ENCODE measurements around the gene CPPED1.
"Not testable (repeated sequence)": the region's sequence is repeated elsewhere in the genome, so short reads cannot be mapped to it uniquely, and the experiment has no call there.

The CPPED1 gene

DNA sequence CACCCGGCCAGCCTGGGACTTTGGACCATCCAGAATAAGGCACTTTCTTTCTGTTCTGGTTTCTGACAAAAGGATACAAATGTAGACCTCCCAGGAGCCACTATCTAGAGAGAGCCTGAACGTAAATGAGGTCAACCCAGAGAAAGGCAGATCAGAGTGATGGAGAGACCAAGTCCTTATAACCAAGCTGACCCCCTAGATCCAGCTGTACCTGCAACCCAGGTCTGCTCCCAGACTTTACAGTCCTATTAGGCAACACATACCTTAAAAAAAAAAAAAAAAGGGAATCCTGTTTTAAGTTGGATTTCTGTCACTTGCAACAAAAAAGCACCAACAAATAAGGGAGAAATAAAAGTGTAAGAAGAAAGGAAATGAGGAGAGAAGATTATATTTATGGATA lies 23.2 kb downstream of the CPPED1 start:
- no peak for DNase-seq
- intact Hi-C loops (cut with DNase I), result no loop called here

- intact Hi-C loops (cut with DNase I), result no loop called here
- DNase-seq, result no peak
These were observed 25.0 kb downstream of the CPPED1 start for GRCh38 chr16:12778726-12779125.

DNA sequence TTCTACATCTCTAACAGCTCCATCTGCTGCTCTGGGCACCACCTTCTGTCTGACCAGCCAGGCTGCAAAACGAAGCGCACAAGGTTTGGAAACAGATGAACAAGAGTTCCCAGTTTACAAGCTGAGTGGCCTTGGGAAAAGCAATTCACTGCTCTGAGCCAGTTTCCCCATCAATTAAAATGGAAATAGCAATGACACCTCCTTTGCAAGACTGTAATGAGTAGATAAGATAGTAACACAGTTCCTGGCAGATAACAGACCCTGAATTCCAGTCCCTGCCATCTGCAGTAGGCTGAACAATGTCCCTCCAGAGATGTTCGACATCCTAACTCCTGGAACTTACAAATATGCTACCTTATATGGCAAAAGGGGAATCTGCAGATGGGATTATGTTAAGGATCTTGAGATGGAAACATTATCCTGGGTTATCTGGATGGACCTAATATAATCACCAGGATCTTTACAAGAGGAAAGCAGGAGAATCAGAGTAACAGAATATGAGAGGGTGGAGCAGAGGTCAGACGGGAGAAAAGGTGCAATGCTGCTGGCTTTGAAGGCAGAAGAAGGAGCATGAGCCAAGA lies 27.9 kb downstream of the CPPED1 start:
- no peak for DNase-seq

DNA sequence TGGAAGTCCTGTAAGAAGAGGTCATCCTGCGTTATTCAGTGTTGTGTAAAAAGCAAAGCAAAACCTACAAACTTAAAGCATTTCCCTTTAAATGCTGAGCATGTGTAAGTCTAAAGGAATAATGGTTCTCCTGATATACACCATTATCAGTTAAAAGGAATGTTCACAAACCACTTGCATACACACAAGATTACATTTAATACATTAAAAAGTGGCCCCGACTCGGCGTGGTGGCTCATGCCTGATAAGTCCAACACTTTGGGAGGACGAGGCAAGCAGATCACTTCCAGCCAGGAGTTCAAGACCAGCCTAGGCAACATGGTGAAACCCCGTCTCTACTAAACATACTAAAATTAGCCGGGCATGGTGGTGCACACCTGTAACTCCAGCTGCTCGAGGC lies 30.5 kb downstream of the CPPED1 start:
- no peak for DNase-seq
- intact Hi-C loops (cut with DNase I), result no loop called here

More for the DNA sequence above, 27.9 kb downstream of the CPPED1 start:
- intact Hi-C loops (cut with DNase I), result no loop called here

DNA sequence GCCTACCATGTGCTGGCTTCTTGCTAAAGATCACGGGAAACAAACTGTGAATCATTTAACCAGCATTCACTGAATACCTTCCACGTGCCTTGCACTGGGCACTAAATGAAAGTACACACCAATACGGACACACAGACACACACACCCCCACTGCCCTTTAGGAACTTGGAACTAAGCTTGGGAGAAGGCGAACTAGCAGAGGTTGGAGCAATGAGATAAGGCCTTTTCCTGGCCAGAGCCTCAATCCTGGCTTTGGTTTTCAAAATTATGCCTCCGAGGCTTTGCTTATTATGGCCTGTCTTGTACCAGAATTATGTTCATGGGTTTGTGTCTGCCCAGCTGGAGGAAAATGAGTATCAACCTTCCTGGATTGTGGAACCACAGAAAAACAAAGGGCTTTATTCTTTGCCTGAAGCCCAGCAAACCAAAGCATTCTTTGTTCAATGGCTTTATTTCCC lies 32.3 kb downstream of the CPPED1 start:
- DNase-seq, result peak in 11 of 42 donors; percentile 23 to 70 (median 37)
- intact Hi-C loops (cut with DNase I), result no loop called here

DNA sequence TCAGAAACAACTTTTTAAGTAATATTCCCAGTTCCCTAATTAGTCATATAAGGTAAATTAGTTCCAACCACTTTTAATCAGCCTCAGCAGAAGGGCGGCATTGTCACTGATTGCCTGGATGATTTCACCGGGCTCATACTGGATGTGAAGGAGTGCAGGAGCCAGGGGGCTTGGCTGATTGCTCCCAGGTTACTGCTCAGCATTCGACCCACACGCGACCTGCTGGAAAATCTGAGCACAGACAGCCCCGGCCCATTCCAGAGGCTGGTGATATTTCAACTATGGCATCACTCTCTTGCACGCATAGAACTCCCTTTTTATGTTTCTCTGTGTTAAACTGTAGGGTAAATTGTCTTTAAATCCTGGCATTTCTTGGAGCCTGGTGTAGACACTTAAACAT lies 34.2 kb downstream of the CPPED1 start:
- peak in 2 of 42 donors; percentile 24 to 37 for DNase-seq

DNA sequence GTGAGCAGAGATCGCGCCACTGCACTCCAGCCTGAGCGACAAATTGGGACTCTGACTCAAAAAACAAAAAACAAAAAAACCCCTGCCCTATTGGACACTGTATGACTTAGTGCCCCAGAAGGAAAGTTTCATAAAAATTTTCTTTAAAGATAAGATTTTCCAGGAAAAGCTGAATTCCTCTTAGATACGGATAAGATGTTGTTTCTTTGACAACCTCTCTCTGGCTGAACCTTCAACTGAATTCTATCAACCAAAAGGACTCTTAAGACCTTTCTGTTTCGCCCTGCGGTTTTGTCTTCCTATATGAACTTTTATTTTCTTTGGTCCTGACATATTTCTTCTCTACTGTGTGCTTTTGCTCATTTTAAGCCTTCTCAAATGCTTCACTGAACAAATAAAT lies 35.8 kb downstream of the CPPED1 start:
- DNase-seq, result no peak
- intact Hi-C loops (cut with DNase I), result no loop called here

More for the DNA sequence above, 34.2 kb downstream of the CPPED1 start:
- intact Hi-C loops (cut with DNase I), result no loop called here

GRCh38 chr16:12766853-12767252 lies 36.8 kb downstream of the CPPED1 start:
- no peak for DNase-seq
- intact Hi-C loops (cut with DNase I), result no loop called here

GRCh38 chr16:12766208-12766607 lies 37.5 kb downstream of the CPPED1 start:
- intact Hi-C loops (cut with DNase I); DNase-seq: not testable (repeated sequence)

GRCh38 chr16:12764813-12765488 lies 38.7 kb downstream of the CPPED1 start:
- no peak for DNase-seq
- intact Hi-C loops (cut with DNase I), result no loop called here

DNA sequence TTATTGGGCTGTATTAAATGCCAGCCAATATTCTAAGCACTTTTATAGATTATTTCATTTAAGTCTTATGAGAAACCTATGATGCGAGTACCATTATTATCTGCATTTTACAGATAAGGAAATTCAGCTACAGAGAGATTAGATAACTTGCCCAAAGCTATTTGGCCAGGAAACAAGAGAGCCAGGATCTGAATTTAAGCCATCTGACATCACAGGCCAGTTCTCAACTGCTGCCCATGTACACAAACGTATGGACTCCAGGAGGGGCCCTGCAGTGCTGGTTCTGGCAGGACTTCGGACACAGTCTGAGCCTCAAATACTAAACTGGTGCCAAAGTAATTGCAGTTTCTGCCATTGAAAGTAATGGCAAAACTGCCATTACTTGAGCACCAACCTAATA lies 40.2 kb downstream of the CPPED1 start:
- intact Hi-C loops (cut with DNase I), result no loop called here
- DNase-seq, result no peak

GRCh38 chr16:12760819-12761611 lies 42.7 kb downstream of the CPPED1 start:
- intact Hi-C loops (cut with DNase I), result no loop called here
- DNase-seq, result no peak

DNA sequence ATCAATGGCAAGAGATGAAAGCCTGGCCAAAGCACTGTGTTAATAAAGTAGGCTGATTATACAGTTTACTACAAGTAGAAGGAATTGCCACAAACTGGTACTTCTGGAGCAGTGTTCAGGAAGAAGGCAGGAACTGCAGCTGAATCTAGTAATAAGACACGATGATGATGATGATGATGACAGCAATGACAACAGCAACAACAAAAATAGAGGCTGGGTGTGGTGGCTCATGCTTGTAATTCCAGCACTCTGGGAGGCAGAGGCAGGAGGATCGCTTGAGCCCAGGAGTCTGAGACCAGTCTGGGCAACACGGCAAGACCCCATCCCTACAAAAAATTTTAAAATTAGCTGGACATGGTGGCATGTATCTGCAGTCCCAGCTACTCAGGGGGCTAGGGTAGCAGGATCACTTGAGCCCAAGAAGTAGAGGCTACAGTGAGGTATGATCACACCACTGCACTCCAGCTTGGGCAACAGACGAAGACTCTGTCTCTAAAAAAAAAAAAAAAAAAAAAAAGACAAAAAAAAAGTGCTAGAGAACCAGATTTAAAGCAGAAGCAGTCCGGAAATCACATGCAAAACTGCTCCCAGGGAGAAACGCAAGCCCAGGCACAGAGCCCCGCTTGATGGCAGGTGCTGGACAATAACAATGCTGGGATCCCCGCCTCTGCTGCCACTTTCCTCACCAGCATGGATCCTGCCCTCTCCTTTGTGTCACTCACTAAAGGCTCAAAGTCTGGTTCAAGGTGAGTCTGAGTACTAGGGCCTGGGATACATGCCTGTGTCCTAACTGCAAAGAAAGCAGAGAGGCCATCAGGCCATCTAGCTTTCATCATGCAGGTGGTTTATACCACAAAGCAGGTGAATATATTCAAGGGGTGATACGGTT lies 44.8 kb downstream of the CPPED1 start:
- intact Hi-C loops (cut with DNase I), result no loop called here

DNA sequence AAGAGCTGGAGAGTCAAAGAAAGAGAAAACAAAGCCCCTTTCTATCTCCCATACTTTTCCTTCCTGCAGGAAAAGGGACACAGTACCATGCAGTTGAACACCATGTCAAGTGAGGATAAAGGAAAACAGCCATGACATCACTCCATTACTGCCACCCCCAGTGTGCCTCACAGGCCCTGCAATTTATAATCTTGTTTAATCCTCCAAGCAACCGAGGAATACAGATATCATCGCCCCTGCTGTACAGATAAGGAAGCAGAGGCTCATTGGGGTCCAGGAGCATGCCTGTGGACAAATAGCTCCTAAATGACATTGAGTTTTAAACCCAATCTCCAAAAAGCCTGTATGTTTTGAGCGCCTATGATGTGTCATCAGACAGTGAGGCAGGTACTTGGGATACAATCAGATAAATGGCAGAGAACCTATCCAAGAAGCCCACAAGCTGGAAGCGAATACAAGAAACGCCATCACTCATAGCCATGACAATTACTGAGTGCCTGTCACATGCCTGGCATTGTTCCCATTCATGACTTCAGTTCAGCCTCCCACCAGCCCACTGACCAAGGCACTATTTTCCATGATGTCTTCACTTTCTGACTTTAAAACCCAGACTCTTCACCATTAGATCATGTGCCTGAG lies 45.5 kb downstream of the CPPED1 start:
- peak in 13 of 42 donors; percentile 6 to 77 (median 33) for DNase-seq
- intact Hi-C loops (cut with DNase I), result no loop called here

More for the DNA sequence above, 44.8 kb downstream of the CPPED1 start:
- DNase-seq, result peak in 5 of 42 donors; percentile 10 to 62 (median 40)

DNA sequence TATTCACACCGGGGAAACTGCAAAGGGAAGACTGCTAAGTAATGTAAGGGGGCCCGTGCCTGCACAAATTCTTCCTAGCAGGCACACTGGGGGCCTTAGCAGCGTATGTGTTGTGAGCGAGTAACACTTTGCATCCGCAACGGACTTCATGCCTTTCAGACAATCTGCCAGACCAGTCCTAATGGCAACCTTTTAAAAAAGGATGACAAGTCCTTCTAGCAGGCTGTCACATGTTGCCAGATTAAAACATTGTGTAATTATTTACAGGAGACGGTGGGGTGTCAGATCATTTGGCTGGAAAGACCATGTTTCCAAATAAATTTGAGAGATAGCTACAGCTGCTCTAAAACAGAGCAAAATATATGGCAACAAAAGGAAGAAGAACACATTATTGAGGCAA lies 46.1 kb downstream of the CPPED1 start:
- intact Hi-C loops (cut with DNase I), result no loop called here
- no peak for DNase-seq

GRCh38 chr16:12754824-12755543 lies 48.7 kb downstream of the CPPED1 start:
- intact Hi-C loops (cut with DNase I), result no loop called here
- no peak for DNase-seq

DNA sequence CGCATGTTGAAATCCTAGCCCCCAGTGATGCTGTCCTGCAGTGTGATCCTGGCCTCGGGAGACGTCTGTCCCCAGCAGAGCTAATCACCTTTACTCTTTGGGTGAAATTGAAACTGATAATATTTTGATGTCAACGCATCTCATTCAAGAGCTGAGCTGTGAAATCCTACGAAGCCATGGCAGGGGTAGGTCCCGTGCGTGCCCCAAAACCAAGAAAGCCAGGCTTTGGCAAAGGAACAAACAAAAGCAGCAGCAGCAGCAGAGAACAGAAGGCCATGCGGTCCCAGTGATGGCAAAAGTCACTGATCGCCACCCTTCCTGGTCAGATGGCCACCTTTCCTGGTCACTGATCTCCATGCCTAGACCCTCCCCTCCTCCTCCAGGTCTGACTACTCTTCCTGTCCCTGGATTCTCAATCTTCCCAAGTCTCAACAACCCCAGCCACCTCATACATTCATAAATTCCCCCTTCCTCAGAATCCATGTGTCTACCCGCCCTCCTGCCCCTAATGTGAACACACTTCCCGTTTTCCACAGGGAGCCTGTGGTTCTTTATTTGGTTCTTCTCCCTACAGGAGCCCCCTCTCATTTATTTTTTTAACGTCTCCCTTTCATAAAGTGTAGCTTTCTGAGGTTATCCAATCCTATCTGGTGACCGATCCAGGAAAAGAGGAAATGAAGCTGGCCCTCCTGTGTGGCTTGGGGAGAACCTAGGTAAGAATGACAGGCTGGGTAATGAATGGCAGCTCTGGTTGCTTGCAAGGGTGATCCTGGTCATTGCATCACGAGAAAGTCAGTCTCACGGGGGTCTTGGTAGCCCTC lies 50.3 kb downstream of the CPPED1 start:
- no peak for DNase-seq
- intact Hi-C loops (cut with DNase I), result no loop called here
